ENCODE results near the gene LRP4. TPM values are rescaled to one million over a fixed set of nuclear protein-coding genes. Genes with fewer than 3 reads are reported as not detected.
"Not testable (repeated sequence)": the region's sequence is repeated elsewhere in the genome, so short reads cannot be mapped to it uniquely, and the experiment has no call there.

Gene LRP4, protein sequence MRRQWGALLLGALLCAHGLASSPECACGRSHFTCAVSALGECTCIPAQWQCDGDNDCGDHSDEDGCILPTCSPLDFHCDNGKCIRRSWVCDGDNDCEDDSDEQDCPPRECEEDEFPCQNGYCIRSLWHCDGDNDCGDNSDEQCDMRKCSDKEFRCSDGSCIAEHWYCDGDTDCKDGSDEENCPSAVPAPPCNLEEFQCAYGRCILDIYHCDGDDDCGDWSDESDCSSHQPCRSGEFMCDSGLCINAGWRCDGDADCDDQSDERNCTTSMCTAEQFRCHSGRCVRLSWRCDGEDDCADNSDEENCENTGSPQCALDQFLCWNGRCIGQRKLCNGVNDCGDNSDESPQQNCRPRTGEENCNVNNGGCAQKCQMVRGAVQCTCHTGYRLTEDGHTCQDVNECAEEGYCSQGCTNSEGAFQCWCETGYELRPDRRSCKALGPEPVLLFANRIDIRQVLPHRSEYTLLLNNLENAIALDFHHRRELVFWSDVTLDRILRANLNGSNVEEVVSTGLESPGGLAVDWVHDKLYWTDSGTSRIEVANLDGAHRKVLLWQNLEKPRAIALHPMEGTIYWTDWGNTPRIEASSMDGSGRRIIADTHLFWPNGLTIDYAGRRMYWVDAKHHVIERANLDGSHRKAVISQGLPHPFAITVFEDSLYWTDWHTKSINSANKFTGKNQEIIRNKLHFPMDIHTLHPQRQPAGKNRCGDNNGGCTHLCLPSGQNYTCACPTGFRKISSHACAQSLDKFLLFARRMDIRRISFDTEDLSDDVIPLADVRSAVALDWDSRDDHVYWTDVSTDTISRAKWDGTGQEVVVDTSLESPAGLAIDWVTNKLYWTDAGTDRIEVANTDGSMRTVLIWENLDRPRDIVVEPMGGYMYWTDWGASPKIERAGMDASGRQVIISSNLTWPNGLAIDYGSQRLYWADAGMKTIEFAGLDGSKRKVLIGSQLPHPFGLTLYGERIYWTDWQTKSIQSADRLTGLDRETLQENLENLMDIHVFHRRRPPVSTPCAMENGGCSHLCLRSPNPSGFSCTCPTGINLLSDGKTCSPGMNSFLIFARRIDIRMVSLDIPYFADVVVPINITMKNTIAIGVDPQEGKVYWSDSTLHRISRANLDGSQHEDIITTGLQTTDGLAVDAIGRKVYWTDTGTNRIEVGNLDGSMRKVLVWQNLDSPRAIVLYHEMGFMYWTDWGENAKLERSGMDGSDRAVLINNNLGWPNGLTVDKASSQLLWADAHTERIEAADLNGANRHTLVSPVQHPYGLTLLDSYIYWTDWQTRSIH (N-terminal part only)
- total RNA-seq (under 1 TPM in 3 of 5 donors, not detected in 2; 0.06 to 0.26 (median 0.13) TPM), total RNA-seq (0 to 0.37 (median 0.09) reads per million in 29 experiments)
- total RNA-seq (2013), result 0.17 TPM

DNA sequence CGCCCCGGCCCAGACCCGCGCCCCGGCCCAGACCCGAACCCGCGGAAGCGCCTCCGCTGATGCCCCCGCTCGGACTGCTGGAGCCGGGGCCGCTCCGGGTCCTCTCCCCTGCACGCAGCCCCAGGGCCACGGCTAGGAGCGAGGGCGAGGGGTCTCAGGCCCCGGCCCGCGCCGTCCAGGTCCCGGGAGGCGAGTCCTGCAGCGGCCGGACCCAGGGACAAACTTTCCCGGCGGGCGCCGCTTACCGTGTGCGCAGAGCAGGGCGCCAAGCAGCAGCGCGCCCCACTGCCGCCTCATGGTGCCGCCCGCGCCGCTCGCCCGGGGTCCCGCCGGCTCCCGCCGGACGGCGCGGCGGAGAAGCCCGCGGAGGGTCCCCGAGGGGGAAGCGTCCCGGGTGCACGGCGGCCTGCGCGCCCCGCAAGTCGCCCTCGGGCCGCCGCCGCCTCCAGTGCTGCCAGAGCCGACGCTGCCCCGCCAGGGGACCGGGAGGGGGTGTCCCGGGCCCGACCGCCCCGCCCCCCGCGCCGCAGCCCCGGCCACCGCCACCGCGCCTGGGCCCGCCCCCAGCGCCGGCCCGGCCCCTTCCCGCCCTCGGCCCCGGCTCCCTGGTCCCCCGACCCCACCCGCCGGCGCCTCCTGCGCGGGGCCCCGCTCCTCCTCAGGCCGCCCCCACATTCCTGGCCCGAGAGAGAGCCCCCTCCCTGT, at the start of gene LRP4:
TSS of gene LRP4 (minus strand) at position 468 of the 705 bp plus-strand sequence. CDS start at position 297, 171 bp downstream.
- Mint-ChIP-seq H3K36me3 (no peaks in the 10 kb centered on the region), H3K4me1 (peaks cover 25 to 29% (median 28%) of the 10 kb centered on the region in 3 donors), H3K27ac (peak within 1 kb of the TSS in 1 of 2 donors; percentile 21), H3K27me3 (peaks cover 51 to 60% of the 10 kb centered on the region in 2 donors), H3K9me3 (no peaks in the 10 kb centered on the region), H3K4me3 (peak within 1 kb of the TSS; percentile 73 to 81 (median 73))
- DNase-seq, result peak in 9 of 35 experiments; percentile 5 to 55 (median 19)
- H3K4me1 ChIP-seq (ENCODE audit: control insufficient read depth in 1 of 2, extremely low read depth in 1 of 2, insufficient read depth in 2 of 2, low read length in 2 of 2), result peaks cover 5 to 27% of the 10 kb centered on the region in 2 experiments
- under 1% methylated on average over 88 of the region's 97 CpGs for WGBS (ENCODE audit: insufficient coverage)
- POLR2A ChIA-PET, result no interaction called here
- no peaks in the 10 kb centered on the region for H3K36me3 ChIP-seq (ENCODE audit: control insufficient read depth in 2 of 2, extremely low read depth in 1 of 2, insufficient read depth in 1 of 2, low read length in 1 of 2)
- H3K27me3 ChIP-seq (replicated peaks in 1 of 2; ENCODE audit: control insufficient read depth in 2 of 2, extremely low read depth in 1 of 2, insufficient read depth in 2 of 2, low read length in 1 of 2), result peaks cover 0 to 53% of the 10 kb centered on the region in 2 experiments
- H3K27ac ChIP-seq (ENCODE audit: low read length), result no peak within 1 kb of the TSS
- peak; percentile 56 to 65 (median 63) for ATAC-seq (replicated peaks in 1 of 4)
- CTCF ChIA-PET, result interaction anchor here in 1 of 2 donors (0.6 kb wide), 1 partner anchor 538 kb away, joined by 5 read pairs; no protein-coding TSS in a partner anchor
- H3K4me3 ChIP-seq (ENCODE audit: control insufficient read depth in 1 of 2, extremely low read depth in 1 of 2, low read length in 1 of 2), result peak within 1 kb of the TSS; percentile 29 to 68
- no peaks in the 10 kb centered on the region for H3K9me3 ChIP-seq

DNA sequence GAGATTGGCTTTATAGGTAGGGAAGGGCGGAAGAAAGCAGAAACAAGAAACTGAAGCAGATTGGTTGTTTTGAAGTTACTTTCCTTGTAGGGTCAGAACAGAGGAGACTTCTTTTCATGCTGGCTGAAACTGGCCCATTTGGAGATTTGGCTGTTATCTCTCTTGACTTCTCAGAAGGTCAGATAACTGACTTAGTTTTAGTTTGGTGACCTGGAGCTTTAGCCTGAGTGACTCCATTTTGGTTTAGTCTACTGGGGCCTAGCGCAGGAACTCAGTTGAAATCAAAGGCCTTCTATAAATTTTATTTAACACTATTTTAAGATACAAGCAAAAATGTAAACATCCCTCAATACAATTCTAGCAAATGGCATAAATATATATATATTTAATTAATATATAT, 49.6 kb upstream of the LRP4 start:
- H3K4me3 ChIP-seq (ENCODE audit: control insufficient read depth in 1 of 2, extremely low read depth in 1 of 2, low read length in 1 of 2), result no peak overlapping the region
- DNase-seq (no peak), ATAC-seq (replicated peaks in 1 of 4) (no peak)
- H3K27me3 ChIP-seq (replicated peaks in 1 of 2; ENCODE audit: control insufficient read depth in 2 of 2, extremely low read depth in 1 of 2, insufficient read depth in 2 of 2, low read length in 1 of 2), result no peaks in the 10 kb centered on the region
- H3K36me3 ChIP-seq (ENCODE audit: control insufficient read depth in 2 of 2, extremely low read depth in 1 of 2, insufficient read depth in 1 of 2, low read length in 1 of 2), result no peaks in the 10 kb centered on the region
- Mint-ChIP-seq H3K27ac (no peak overlapping the region), H3K4me1 (no peaks in the 10 kb centered on the region), H3K4me3 (no peak overlapping the region), H3K27me3 (no peaks in the 10 kb centered on the region), H3K9me3 (no peaks in the 10 kb centered on the region), H3K36me3 (peaks cover 15% of the 10 kb centered on the region)
- H3K9me3 ChIP-seq, result no peaks in the 10 kb centered on the region
- H3K4me1 ChIP-seq (ENCODE audit: control insufficient read depth in 1 of 2, extremely low read depth in 1 of 2, insufficient read depth in 2 of 2, low read length in 2 of 2), result no peaks in the 10 kb centered on the region
- 100% methylated on average over 1 of the region's 2 CpGs for WGBS (ENCODE audit: insufficient coverage)
- H3K27ac ChIP-seq (ENCODE audit: low read length), result no peak overlapping the region
- ChIA-PET POLR2A (no interaction called here), CTCF (interaction anchor here in 1 of 2 donors (1.3 kb wide), 1 partner anchor 185 kb away, joined by 5 read pairs; no protein-coding TSS in a partner anchor)

DNA sequence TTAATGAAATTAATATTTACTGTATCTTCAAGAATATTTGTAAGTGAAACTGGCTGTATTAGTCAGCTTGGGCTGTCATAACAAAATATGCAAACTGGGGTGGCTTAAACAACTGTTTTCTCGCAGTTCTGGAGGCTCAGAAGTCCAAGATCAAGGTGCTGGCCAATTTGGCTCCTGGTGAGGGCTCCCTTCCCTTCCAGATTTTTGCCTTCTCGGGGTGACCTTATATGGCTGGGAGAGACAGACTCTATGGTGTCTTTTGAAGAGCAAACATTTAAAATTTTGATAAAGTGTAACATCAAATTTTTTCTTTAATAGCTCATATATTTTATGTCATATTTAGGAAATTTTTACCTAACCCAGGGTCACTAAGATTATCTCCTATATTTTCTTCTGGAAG, 48.4 kb upstream of the LRP4 start:
- POLR2A ChIA-PET, result no interaction called here

DNA sequence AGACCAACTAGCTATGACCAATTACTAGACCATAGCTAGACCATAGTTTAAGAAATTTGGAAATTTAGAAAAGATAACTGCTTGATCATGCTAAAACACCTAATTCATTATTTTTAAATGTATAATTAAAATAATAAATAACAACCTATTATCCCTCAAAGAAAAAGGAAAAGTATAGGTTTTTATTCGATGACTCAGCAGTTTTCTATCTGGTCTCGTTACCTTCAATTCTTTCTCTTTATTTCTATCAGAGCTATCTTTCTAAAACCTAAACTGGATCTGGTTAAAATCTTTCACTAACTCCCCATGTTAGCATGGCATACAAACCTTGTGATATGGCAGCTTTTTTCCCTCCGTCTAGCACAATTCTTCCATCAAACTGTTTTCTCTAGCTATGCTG, 45.5 kb upstream of the LRP4 start:
- CTCF ChIA-PET, result interaction anchor here in 1 of 2 donors (0.7 kb wide), 1 partner anchor 213 kb away, joined by 4 read pairs; no protein-coding TSS in a partner anchor
- Histone ChIP-seq H3K36me3 (ENCODE audit: control insufficient read depth in 2 of 2, extremely low read depth in 1 of 2, insufficient read depth in 1 of 2, low read length in 1 of 2) (no peaks in the 10 kb centered on the region), H3K27ac (ENCODE audit: low read length) (no peak overlapping the region), H3K27me3 (replicated peaks in 1 of 2; ENCODE audit: control insufficient read depth in 2 of 2, extremely low read depth in 1 of 2, insufficient read depth in 2 of 2, low read length in 1 of 2) (no peaks in the 10 kb centered on the region), H3K4me1 (ENCODE audit: control insufficient read depth in 1 of 2, extremely low read depth in 1 of 2, insufficient read depth in 2 of 2, low read length in 2 of 2) (no peaks in the 10 kb centered on the region), H3K9me3 (no peaks in the 10 kb centered on the region), H3K4me3 (ENCODE audit: control insufficient read depth in 1 of 2, extremely low read depth in 1 of 2, low read length in 1 of 2) (no peak overlapping the region)
- no peak overlapping the region for H3K27ac Mint-ChIP-seq
- peaks cover 0 to 7% (median 0%) of the 10 kb centered on the region in 3 donors for H3K9me3 Mint-ChIP-seq
- no peaks in the 10 kb centered on the region for H3K4me1 Mint-ChIP-seq
- ATAC-seq (replicated peaks in 1 of 4) (no peak), DNase-seq (no peak)
- WGBS (ENCODE audit: insufficient coverage), result 100% methylated on average over 1 of the region's 3 CpGs
- peaks cover 44% of the 10 kb centered on the region for H3K36me3 Mint-ChIP-seq
- no peak overlapping the region for H3K4me3 Mint-ChIP-seq
- no peaks in the 10 kb centered on the region for H3K27me3 Mint-ChIP-seq
- POLR2A ChIA-PET, result interaction anchor here in 1 of 2 donors (0.6 kb wide), 1 partner anchor 126 kb away, joined by 3 read pairs; no protein-coding TSS in a partner anchor

More for the DNA sequence above, 48.4 kb upstream of the LRP4 start:
- Histone ChIP-seq H3K9me3 (no peaks in the 10 kb centered on the region), H3K4me3 (ENCODE audit: control insufficient read depth in 1 of 2, extremely low read depth in 1 of 2, low read length in 1 of 2) (no peak overlapping the region), H3K27ac (ENCODE audit: low read length) (no peak overlapping the region), H3K36me3 (ENCODE audit: control insufficient read depth in 2 of 2, extremely low read depth in 1 of 2, insufficient read depth in 1 of 2, low read length in 1 of 2) (no peaks in the 10 kb centered on the region), H3K27me3 (replicated peaks in 1 of 2; ENCODE audit: control insufficient read depth in 2 of 2, extremely low read depth in 1 of 2, insufficient read depth in 2 of 2, low read length in 1 of 2) (no peaks in the 10 kb centered on the region), H3K4me1 (ENCODE audit: control insufficient read depth in 1 of 2, extremely low read depth in 1 of 2, insufficient read depth in 2 of 2, low read length in 2 of 2) (no peaks in the 10 kb centered on the region)
- no peak overlapping the region for H3K27ac Mint-ChIP-seq
- no peaks in the 10 kb centered on the region for H3K4me1 Mint-ChIP-seq
- no peak for ATAC-seq (replicated peaks in 1 of 4)
- H3K36me3 Mint-ChIP-seq, result peaks cover 21% of the 10 kb centered on the region
- no peaks in the 10 kb centered on the region for H3K9me3 Mint-ChIP-seq
- no peaks in the 10 kb centered on the region for H3K27me3 Mint-ChIP-seq
- DNase-seq, result no peak
- H3K4me3 Mint-ChIP-seq, result no peak overlapping the region
- CTCF ChIA-PET, result interaction anchor here in 1 of 2 donors (0.6 kb wide), 1 partner anchor 115 kb away, joined by 6 read pairs; no protein-coding TSS in a partner anchor
- WGBS (ENCODE audit: insufficient coverage), result no CpG with 5 or more reads among the region's 2 CpGs

DNA sequence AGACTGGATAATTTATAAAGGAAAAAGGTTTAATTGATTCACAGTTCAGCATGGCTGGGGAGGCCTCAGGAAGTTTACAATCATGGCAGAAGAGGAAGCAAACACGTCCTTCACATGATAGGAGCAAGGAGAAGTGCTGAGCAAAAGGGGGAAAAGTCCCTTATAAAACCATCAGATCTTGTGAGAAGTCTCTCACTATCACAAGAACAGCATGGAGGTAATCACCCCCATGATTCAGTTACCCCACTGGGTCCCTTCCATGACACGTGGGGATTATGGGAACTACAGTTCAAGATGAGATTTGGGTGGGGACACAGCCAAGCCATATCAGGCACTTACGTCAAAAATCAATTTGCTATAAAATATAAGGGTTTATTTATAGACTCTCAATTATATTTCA, 43.5 kb upstream of the LRP4 start:
- H3K4me3 ChIP-seq (ENCODE audit: control insufficient read depth in 1 of 2, extremely low read depth in 1 of 2, low read length in 1 of 2); H3K9me3 ChIP-seq; H3K27ac ChIP-seq (ENCODE audit: low read length); ATAC-seq (replicated peaks in 1 of 4); DNase-seq; H3K27ac Mint-ChIP-seq; CTCF ChIA-PET; H3K36me3 ChIP-seq (ENCODE audit: control insufficient read depth in 2 of 2, extremely low read depth in 1 of 2, insufficient read depth in 1 of 2, low read length in 1 of 2); H3K27me3 ChIP-seq (replicated peaks in 1 of 2; ENCODE audit: control insufficient read depth in 2 of 2, extremely low read depth in 1 of 2, insufficient read depth in 2 of 2, low read length in 1 of 2); H3K4me1 Mint-ChIP-seq; H3K27me3 Mint-ChIP-seq; H3K4me3 Mint-ChIP-seq; H3K4me1 ChIP-seq (ENCODE audit: control insufficient read depth in 1 of 2, extremely low read depth in 1 of 2, insufficient read depth in 2 of 2, low read length in 2 of 2): not testable (repeated sequence)
- Mint-ChIP-seq H3K36me3 (peaks cover 50% of the 10 kb centered on the region), H3K9me3 (peaks cover 0 to 13% (median 4%) of the 10 kb centered on the region in 3 donors)
- WGBS (ENCODE audit: insufficient coverage), result no CpG with 5 or more reads among the region's 3 CpGs
- POLR2A ChIA-PET, result interaction anchor here in 1 of 2 donors (0.6 kb wide), 1 partner anchor 9 kb away, joined by 3 read pairs; no protein-coding TSS in a partner anchor
